Measurements from ENCODE around the gene SEMA6C.
"Not testable (repeated sequence)": the region's sequence is repeated elsewhere in the genome, so short reads cannot be mapped to it uniquely, and the experiment has no call there.

The SEMA6C gene

GRCh38 chr1:151130987-151131586, 15.3 kb downstream of the SEMA6C start:
- peak; percentile 32 for DNase-seq

DNA sequence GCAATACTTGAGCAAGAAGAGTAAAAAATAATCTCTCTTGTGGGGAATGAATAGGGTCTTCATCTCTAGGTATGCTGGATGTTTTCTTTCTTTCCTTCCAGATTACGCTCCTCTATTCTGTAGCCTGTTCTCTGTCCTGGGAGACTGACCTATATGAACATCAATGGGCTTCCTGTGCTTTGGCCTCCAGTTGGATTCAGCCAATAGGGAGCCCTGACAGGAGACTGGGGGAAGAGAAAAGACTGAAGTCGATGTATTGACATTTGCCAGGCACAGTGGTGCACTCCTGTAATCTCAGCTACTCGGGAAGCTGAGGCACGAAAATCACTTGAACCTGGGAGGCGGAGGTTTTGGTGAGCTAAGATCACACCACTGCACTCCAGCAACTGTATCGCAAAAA, 17.6 kb downstream of the SEMA6C start:
- DNase-seq, result no peak

GRCh38 chr1:151124763-151125403, 21.5 kb downstream of the SEMA6C start:
- DNase-seq, result no peak

DNA sequence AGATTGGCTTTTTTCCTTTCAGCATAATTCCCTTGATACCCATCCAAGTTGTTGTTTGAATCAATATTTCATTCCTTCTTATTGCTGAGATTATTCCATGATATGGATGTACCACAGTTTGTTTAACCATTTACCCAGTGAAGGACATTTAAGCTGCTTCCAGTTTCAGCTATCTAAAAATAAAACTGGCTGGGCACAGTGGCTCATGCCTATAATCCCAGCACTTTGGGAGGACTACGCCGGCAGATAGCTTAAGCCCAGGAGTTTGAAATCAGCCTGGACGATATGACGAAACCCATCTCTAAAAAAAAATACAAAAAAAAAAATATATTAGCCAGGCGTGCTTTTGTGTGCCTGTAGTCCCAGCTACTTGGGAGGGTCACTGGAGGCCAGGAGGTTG, 32.6 kb downstream of the SEMA6C start:
- DNase-seq, result no peak

DNA sequence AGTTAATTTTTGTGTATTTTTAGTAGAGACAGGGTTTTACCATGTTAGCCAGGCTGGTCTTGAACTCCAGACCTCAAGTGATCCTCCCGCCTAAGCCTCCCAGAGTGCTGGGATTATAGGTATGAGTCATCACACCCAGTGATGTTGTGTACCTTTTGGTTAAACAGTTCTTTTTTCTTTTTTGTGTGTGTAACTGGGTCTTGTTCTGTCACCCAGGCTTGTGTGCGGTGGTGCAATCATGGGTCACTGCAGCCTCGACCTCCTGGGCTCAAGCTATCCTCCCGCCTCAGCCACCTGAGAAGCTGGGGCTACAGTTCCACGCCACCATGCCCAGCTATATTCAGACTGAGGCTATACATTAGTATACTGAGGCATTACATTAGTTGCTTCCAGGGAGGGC, 38.1 kb downstream of the SEMA6C start:
- DNase-seq, result no peak

DNA sequence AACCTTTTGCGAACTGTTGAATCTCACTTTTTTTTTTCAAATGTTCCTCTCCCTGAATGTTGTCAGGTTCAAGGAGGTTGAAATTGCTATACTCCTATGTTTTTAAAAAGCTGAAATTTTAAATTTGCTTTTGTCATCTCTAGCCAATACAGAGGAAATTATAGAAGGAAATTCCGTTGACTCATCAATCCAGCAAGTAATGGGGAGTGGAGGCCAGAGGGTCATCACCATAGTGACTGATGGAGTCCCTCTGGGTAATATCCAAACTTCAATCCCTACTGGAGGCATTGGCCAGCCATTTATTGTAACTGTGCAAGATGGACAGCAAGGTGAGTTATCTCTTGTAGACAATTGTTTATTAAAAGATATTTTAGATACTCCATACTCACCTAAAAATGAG, 39.5 kb downstream of the SEMA6C start:
- DNase-seq, result no peak

- DNase-seq, result no peak
Observed at GRCh38 chr1:151104630-151105029, 41.8 kb downstream of the SEMA6C start.

DNA sequence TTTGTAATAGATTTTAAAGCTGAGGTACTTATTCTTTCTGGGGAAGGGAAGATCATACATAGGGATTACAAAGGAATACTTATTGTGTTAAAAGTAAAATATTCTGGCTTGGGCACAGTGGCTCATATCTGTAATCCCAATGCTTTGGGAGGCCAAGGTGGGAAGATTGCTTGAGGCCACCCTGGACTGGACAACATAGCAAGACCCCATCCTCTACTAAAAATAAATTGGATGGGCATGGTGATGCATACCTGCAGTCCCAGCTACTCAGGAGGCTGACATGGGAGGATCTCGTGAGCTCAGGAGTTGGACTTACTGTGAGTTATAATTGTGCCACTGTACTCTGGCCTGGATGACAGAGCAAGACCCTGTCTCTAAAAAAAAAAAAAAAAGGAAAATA, 48.3 kb downstream of the SEMA6C start:
- DNase-seq, result no peak

DNA sequence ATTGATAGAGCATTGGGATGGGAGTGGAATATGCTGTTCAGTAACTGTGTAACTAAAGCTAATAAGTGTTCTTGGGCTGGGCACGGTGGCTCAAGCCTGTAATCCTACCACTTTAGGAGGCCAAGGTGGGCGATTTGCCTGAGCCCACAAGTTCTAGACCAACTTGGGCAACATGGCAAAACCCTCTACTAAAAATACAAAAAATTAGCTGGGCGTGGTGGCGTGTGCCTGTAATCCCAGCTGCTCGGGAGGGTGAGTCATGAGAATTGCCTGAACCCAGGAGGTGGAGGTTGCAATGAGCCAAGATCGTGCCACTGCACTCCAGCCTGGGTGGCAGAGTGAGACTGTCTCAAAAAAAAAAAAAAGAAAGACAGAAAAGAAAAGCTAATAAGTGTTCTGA, 49.0 kb downstream of the SEMA6C start:
- DNase-seq, result not testable (repeated sequence)

DNA sequence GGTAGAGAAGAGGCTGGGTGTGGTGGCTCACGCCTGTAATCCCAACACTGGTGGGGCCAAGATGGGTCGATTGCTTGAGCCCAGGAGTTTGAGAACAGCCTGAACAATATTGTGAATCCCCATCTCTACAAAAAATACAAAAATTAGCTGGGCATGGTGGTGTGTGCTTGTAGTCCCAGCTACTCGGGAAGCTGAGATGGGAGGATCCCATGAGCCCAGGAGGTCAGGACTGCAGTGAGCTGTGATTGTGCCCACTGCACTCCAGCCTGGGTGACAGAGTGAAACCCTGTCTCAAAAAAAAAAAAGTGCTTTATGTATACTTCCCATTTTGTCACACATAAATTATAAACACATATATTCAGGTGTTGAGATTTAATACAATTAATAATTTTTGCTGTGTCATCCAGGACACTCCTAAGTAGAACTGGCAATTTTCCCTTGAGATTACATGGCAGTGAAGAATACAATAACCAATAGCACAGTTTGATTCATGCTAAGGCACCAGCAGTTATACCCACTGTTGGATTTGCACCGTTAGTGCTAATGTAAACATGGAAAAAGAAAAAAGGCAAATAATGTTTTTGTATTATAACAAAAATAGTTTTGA, 60.4 kb downstream of the SEMA6C start:
- no peak for DNase-seq
